Erythroblast (primary cell): ENCODE measurements around the gene OGFOD1.

Source experiments
- DNase-seq, 2 experiments: peaks; one replicate each; lab custom pipeline; 2025; lab: John Stamatoyannopoulos, UW
- GATA1 ChIP-seq: IDR thresholded peaks from 2 replicates; pipeline ENCODE4 v1.6.1; 2011; ENCODE audit warnings: low read depth, mild to moderate bottlenecking, control low read depth, low read length, moderate library complexity
- POLR2A ChIP-seq: IDR thresholded peaks from 2 replicates; pipeline ENCODE4 v1.6.1; 2011; ENCODE audit warnings: mild to moderate bottlenecking, low read length

Gene OGFOD1

DNA sequence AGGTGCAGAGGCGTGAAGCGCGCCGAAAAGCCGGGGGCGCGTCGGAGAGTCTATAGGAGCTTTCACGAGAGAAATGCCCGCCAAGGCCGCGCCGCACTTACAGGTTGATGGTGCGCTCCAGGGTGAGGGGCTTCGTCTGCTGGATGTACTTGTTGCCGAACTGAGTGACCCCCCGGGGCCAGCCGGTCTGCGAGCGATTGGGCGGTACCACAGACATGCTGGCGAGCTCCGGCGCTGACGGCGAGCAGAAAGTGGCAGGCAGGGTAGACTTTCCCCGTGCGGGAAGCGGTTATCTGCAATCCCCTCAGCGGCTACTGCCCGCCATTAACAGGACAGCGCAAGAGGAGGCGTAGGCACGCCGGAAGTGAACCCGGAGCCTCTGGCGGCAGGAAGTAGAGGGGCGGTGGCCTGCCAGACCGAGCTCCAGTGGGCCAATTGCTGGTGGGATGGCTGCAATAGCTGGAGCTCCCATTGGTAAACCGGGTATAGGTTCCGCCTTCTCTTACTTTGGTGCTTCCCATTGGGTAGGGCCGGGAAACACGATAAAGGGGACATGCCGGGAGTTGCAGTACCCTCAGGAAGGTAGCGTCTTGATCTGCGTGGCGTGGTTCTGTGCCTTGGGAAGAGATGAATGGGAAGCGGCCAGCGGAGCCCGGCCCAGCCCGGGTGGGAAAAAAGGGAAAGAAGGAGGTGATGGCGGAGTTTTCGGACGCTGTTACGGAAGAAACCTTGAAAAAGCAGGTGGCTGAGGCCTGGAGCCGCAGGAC is at the start of gene OGFOD1, which contains the start of gene NUDT21:
TSS of gene OGFOD1 (plus strand) at position 569 of the 767 bp plus-strand sequence. CDS start at position 628, 59 bp downstream.
TSS of gene NUDT21 (minus strand) at position 347 of the 767 bp plus-strand sequence. CDS start at position 217, 130 bp downstream.
- TF ChIP-seq POLR2A, result peak; percentile 93
- TF ChIP-seq GATA1, result no peak
- peak; percentile 98 for DNase-seq

DNA sequence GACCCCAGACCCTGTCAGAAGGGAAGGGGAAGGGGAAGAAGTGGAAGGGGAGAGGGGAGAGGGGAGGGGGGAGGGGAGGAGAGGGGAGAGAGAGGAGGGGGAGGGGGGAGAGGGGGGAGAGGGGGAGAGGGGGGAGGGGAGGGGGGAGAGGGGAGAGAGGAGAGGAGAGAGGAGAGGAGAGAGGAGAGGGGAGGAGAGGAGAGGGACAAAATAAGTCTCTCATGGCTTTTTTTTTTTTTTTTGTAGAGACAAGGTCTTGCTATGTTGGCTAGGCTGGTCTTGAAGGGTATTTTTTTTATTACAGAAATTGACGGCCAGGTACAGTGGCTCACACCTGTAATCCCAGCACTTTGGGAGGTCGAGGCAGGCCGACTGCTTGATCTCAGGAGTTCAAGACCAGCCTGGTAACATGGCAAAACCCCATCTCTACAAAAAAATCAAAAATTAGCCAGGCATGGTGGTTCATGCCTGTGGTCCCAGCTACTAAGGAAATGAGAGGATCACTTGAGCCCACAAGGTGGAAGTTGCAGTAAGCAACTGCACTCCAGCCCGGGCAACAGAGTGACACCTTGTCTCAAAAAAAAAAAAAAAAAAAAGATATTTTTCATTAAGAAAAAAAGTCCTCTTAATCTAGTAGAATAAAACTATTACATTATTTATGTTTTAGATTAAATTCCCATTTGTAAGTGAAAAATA is 45.2 kb upstream of the OGFOD1 start:
- DNase-seq, result no peak
- TF ChIP-seq GATA1 (no peak), POLR2A (no peak)

DNA sequence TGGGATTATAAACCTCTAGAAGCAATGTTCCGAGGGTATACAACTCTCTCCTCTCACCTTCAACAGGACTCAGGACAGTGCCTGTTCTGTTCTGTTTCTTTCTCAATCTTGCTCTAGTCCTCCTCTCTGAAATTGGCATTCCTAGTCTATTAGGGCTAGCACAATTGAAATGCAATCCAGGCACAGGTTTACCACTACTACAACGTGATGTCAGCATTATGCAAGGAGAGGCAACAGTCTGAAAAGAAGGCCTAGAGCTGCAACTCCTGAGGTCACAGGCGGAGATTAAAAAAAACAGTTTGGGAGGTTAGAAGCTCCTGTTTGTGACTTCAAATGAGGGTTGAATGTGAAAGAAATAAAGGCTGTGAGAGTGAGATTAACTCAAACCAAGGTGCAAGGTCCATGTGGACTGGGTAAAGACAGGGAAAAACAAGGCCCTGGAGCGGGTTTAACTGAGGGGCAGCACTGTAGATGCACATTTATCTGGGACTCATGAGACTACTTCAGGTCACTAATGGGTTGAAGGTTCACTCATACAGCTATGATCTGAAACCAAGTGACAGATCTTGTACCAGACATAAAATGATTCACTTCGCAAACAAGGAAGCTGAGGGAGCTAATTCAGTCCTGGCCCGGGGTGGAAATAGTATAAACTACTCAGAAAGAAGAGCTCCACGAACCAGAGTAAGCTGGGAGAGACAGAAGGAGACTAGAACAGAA is 42.8 kb upstream of the OGFOD1 start:
- TF ChIP-seq POLR2A, result no peak
- TF ChIP-seq GATA1, result no peak
- peak in 1 of 2 experiments; percentile 19 for DNase-seq

DNA sequence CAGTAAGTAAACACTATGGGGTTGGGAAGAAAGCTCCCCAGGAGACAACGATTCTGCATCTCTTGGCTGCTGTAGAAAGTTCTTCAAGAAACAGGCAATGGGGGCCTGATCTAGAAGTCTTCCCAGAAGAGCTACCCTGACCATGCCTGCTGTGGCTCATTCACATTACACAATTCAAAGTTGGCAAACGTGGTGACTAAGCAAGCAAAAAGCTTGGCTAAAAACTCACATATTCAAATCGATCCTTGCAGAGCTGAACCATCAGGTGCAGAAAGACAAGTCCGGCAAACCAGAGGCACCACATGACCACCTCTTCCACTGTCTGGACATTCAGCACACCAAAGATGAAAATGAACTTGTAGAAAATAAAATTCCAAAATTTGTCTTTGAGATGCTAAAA is 42.2 kb upstream of the OGFOD1 start:
- no peak for DNase-seq
- TF ChIP-seq GATA1, result no peak
- no peak for TF ChIP-seq POLR2A

DNA sequence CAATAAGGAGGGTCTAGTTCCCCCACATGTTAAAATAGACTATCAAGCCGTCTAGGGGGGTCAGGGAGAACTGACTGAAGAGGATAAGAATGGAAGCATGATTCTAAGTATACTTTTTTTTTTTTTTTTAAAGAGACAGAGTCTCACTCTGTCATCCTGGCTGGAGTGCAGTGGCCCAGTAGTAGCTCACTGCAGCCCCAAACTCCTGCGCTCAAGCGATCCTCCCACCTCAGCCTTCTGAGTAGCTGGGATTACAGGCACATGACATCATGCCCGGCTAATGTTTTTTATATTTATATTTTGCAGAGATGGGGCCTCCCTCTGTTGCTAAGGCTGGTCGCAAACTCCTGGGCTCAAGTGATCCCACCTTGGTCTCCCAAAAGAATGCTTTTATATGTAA is 40.2 kb upstream of the OGFOD1 start:
- no peak for DNase-seq
- TF ChIP-seq GATA1 (no peak), POLR2A (no peak)

DNA sequence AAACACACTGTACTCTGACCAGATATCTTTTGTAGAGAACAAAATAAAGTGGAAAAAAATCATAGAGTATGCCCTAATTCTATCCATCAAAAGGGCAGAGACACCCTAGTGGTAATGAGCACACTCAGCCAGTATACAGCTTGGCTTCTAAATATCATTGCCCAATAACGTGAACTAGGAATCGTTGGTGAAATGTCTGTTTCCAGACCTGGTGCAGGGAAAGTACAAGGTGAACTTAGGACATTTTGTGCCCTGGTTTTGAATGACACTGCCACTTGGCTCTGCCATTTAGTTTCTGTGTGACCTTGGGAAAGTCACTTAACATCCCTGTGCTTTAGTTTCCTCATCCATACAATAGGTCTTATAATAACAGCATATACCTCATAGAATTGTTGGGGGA is 39.7 kb upstream of the OGFOD1 start:
- TF ChIP-seq GATA1, result no peak
- TF ChIP-seq POLR2A, result no peak
- DNase-seq, result no peak

DNA sequence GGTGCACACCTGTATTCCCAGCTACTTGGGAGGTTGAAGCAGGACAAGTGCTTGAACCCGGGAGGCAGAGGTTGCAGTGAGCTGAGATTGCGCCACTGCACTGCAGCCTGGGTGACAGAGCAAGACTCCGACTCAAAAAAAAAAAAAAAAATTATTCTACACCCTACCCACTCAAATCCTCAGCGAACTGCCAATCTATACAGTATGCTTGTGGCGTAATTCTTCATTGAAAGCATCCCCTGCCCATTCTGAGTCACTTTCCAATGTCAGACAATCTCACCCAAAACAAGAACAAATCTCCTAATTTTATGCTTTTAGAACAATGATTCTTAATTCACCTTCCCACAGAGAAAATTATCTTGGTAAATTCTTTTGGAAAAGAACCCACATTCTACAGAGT is 38.0 kb upstream of the OGFOD1 start:
- TF ChIP-seq POLR2A (no peak), GATA1 (no peak)
- DNase-seq, result no peak

DNA sequence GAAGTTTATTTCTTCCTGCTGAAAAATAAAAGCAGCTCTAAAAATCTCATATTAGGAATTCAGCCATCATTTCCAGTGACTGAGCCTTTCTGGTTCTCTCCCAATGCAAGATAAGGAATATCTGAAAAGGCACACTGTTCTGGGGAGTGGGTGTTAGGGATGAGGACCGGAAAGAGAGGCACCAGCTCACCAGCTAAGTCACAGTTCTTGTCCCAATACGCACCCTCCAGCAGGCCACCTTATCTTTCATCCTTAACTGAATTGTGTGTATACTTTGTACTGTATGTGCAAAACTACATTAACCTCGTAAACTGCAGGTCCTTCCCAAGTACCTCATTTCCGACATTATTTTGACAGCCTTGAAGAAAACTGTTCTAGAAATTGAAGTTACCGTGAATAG is 37.0 kb upstream of the OGFOD1 start:
- DNase-seq, result peak; percentile 13
- TF ChIP-seq POLR2A (no peak), GATA1 (no peak)

DNA sequence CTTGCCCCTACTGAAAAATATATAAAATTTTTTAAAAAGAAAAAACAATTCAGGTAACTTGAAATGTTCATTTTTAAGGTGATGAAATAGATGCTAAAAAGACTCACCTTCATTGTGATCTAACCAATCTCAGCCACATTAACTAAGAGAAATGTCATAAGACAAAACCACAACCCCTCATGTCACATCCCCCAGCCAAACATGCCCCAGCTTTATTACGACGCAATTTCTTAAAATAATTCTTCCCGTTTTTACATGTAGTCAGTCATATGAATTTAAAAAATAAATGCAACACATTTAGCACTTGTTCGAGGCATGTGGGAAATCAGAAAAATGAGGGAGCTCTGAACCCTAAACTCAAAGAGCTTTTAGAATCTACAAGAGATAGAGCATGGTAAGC is 35.5 kb upstream of the OGFOD1 start:
- TF ChIP-seq POLR2A (no peak), GATA1 (no peak)
- DNase-seq, result no peak

DNA sequence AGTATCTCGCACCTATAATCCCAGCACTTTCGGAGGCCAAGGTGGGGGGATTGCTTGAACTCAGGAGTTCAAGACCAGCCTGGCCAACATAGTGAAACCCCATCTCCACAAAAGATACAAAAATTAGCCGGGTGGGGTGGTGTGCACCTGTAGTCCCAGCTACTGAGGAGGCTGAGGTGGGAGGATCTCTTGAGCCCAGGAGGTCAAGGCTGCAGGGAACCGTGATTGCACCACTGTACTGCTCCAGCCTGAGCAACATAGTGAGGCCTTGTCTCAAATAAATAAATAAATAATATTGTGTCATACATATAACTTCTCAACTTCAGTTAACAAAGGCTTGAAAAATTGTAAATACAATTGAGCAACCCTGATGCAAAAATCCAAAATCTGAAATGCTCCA is 34.2 kb upstream of the OGFOD1 start:
- no peak for DNase-seq
- TF ChIP-seq GATA1 (no peak), POLR2A (no peak)

DNA sequence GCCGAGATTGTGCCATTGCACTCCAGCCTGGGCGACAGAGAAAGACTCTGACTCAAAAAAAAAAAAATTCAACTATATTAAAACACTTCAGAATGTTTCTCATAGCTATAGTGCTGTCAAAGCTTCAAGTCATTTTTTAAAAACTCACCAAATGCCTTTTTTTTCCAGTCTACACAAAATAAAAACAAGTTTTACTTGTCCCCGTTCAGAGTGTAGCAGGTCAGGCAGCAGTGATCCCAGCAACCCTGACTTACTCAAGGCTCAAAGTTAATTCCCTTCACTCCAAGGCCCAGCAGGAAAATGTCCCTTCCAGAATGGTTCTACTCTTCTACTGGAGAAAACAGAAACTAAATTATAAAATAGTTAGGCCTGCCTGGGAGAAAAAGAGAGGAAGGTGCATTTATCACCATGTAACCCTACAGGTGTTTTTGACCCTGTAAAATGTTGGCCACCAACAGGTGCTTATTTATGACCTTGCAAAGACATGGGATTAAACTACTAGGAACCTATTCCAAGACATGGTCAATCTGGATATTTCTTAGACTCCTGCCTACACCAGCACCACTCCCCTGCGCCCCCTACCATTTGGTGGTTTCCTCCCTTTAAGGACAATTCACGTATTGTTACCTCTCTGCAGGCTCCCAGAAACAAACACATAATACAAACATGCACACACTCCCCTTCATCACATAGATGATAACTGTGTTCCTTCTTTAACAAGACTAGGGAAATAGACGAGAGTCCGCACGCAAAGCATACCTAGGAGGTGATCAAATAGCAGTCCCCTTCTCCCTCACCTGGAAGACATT is 31.4 kb upstream of the OGFOD1 start:
- peak in 1 of 2 experiments; percentile 14 for DNase-seq
- TF ChIP-seq GATA1 (no peak), POLR2A (no peak)

DNA sequence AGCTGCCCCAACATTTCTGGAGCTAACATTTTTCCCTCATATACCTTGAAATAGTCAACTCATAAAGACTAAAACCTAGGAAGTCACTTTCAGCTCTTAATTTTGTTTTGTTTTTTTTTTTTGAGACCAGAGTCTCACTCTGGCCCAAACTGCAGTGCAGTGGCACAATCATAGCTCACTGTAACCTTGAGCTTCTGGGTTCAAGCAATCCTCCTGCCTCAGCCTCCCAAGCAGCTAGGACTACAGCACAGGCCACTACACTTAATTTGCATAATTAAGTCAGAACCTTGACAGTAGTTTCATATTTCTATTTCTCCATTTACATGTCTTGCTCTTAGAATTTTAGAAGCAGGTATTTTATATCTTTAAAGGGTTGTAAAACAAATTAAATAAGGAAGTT is 30.7 kb upstream of the OGFOD1 start:
- TF ChIP-seq GATA1 (no peak), POLR2A (no peak)
- no peak for DNase-seq

DNA sequence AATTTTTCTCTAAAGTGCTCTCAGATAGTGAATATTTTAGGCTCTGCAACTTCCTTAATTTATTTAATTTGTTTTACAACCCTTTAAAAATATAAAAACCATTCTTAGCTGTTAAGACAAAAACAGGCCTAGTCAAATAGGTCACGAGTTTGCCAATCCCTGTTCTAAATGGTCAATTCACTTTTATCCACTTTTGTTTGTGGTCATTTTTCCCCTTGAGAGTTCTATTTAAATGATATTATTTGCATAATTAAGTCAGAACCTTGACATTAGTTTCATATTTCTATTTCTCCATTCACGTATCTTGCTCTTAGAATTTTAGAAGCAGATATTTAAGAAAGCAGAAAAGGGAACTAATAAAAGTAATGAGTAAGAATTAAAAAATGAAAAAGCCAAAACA is 30.0 kb upstream of the OGFOD1 start:
- no peak for DNase-seq
- TF ChIP-seq GATA1, result no peak
- no peak for TF ChIP-seq POLR2A
